ENCODE results near the gene SPATA12.
A peak's percentile ranks its signal among the peaks of the same experiment; 100 is the strongest.

The SPATA12 gene

DNA sequence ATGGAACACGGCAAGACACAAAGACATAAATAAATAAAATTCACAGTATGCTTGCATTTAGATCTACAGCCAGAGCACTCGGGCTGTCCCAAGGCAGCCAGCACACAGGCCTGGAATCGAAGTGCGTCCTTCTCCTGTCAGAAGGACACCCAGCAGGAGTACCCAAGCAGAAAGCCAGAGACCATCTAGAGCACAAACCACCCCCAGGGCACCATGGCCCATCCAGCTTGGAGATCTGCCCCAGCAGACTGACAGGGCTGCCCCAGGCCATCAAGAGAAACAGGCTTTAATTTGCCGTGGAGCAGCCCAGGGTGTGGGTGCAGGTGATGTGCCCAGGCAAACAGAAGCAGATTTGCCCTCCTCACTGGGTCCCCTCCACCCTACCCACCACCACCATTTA, 7.8 kb upstream of the SPATA12 start:
- Histone ChIP-seq H3K27ac (ENCODE audit: low read depth, low read length) (no peak overlapping the region), H3K4me3 (ENCODE audit: low read depth, low read length) (no peak overlapping the region), H3K36me3 (ENCODE audit: control insufficient read depth, insufficient read depth, low read length) (no peaks in the 10 kb centered on the region), H3K27me3 (ENCODE audit: control insufficient read depth, insufficient read depth, low read length) (no peaks in the 10 kb centered on the region), H3K9me3 (ENCODE audit: control insufficient read depth, insufficient read depth, low read length) (no peaks in the 10 kb centered on the region), H3K4me1 (ENCODE audit: control insufficient read depth, insufficient read depth, low read length) (no peaks in the 10 kb centered on the region), H3K9ac (ENCODE audit: low read depth, low read length) (no peak overlapping the region)

GRCh38 chr3:57053122-57053521, 7.3 kb upstream of the SPATA12 start:
- Histone ChIP-seq H3K27me3 (ENCODE audit: control insufficient read depth, insufficient read depth, low read length) (no peaks in the 10 kb centered on the region), H3K27ac (ENCODE audit: low read depth, low read length) (no peak overlapping the region), H3K4me3 (ENCODE audit: low read depth, low read length) (no peak overlapping the region), H3K9me3 (ENCODE audit: control insufficient read depth, insufficient read depth, low read length) (no peaks in the 10 kb centered on the region), H3K4me1 (ENCODE audit: control insufficient read depth, insufficient read depth, low read length) (no peaks in the 10 kb centered on the region), H3K9ac (ENCODE audit: low read depth, low read length) (no peak overlapping the region), H3K36me3 (ENCODE audit: control insufficient read depth, insufficient read depth, low read length) (no peaks in the 10 kb centered on the region)

- Histone ChIP-seq H3K4me3 (ENCODE audit: low read depth, low read length) (no peak overlapping the region), H3K4me1 (ENCODE audit: control insufficient read depth, insufficient read depth, low read length) (peaks cover 14% of the 10 kb centered on the region), H3K9me3 (ENCODE audit: control insufficient read depth, insufficient read depth, low read length) (no peaks in the 10 kb centered on the region), H3K27me3 (ENCODE audit: control insufficient read depth, insufficient read depth, low read length) (no peaks in the 10 kb centered on the region), H3K36me3 (ENCODE audit: control insufficient read depth, insufficient read depth, low read length) (no peaks in the 10 kb centered on the region), H3K9ac (ENCODE audit: low read depth, low read length) (no peak overlapping the region), H3K27ac (ENCODE audit: low read depth, low read length) (no peak overlapping the region)
These were observed 3.1 kb upstream of the SPATA12 start for GRCh38 chr3:57057351-57057750.

DNA sequence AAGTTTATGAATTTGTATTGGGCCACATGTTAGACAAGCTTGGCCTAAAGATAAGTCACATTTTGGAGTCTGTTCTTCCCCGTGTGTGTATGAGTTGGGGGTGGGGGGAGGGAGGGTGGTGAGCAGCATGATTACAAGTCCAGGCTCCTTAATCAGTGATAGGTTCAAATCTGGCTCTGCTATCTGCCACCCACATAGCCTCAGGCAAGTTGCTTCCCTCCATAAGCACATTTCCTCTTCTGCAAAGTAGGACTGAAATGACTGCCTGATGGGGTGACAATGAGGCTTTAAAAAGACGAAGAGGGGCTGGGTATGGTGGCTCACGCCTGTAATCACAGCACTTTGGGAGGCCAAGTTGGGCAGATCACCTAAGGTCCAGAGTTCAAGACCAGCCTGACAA, 1.1 kb upstream of the SPATA12 start:
- Histone ChIP-seq H3K9ac (ENCODE audit: low read depth, low read length) (no peak overlapping the region), H3K4me3 (ENCODE audit: low read depth, low read length) (no peak overlapping the region), H3K27ac (ENCODE audit: low read depth, low read length) (no peak overlapping the region), H3K27me3 (ENCODE audit: control insufficient read depth, insufficient read depth, low read length) (no peaks in the 10 kb centered on the region), H3K9me3 (ENCODE audit: control insufficient read depth, insufficient read depth, low read length) (no peaks in the 10 kb centered on the region), H3K36me3 (ENCODE audit: control insufficient read depth, insufficient read depth, low read length) (no peaks in the 10 kb centered on the region), H3K4me1 (ENCODE audit: control insufficient read depth, insufficient read depth, low read length) (peaks cover 18% of the 10 kb centered on the region)

DNA sequence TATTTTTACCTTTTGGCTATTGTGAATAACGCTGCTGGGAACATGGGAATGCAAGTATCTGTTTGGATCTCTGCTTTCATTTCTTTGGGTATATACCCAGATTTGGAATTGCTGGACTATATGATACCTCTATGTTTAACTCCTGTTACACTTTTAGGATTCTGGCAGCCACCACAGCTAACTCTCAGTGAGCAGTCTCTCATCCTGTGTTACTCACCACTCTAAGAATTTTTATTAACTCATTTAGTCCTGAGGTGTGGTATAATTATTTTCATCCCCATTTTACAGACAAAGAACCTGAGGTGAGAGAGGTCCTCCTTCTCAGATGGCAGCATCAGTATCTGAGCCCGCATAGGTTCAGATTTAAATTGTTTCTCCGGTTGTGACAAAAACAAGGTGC, 1.1 kb downstream of the SPATA12 start:
- no peaks in the 10 kb centered on the region for H3K9me3 ChIP-seq (ENCODE audit: control insufficient read depth, insufficient read depth, low read length)
- H3K36me3 ChIP-seq (ENCODE audit: control insufficient read depth, insufficient read depth, low read length), result no peaks in the 10 kb centered on the region
- H3K4me1 ChIP-seq (ENCODE audit: control insufficient read depth, insufficient read depth, low read length), result peaks cover 23% of the 10 kb centered on the region
- no peak overlapping the region for H3K4me3 ChIP-seq (ENCODE audit: low read depth, low read length)
- peak overlapping the region; percentile 54 for H3K27ac ChIP-seq (ENCODE audit: low read depth, low read length)
- no peak overlapping the region for H3K9ac ChIP-seq (ENCODE audit: low read depth, low read length)
- H3K27me3 ChIP-seq (ENCODE audit: control insufficient read depth, insufficient read depth, low read length), result no peaks in the 10 kb centered on the region

DNA sequence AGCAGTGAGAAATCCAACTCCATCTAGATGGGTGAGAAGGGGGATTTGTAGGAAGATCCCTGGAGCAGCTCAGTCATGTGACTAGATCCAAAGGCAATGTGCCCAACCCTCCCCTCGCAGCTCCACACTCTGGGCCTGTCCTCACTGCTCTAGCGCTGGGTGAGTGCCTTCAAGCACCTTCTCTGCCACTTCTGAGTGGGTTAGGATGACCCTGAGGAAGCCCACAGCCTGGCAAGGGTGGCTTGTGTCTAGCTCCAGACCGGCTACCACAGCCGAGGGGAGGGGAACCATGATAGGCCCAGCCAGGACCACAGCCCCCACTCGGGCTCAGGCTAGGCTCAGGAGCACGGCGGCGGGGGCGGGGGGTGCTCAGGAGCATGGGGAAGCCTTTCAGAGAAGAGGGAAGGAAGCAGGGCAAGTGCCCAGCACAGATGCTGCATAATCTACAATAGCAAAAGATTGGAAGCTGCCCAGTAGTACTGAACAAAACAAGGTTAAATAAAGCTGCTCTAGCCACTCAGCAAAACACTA, 1.7 kb downstream of the SPATA12 start:
- Histone ChIP-seq H3K9me3 (ENCODE audit: control insufficient read depth, insufficient read depth, low read length) (no peaks in the 10 kb centered on the region), H3K27ac (ENCODE audit: low read depth, low read length) (peak overlapping the region; percentile 54), H3K4me1 (ENCODE audit: control insufficient read depth, insufficient read depth, low read length) (peaks cover 23% of the 10 kb centered on the region), H3K36me3 (ENCODE audit: control insufficient read depth, insufficient read depth, low read length) (no peaks in the 10 kb centered on the region), H3K9ac (ENCODE audit: low read depth, low read length) (no peak overlapping the region), H3K4me3 (ENCODE audit: low read depth, low read length) (no peak overlapping the region), H3K27me3 (ENCODE audit: control insufficient read depth, insufficient read depth, low read length) (no peaks in the 10 kb centered on the region)

- H3K27ac ChIP-seq (ENCODE audit: low read depth, low read length), result no peak overlapping the region
- no peaks in the 10 kb centered on the region for H3K9me3 ChIP-seq (ENCODE audit: control insufficient read depth, insufficient read depth, low read length)
- no peak overlapping the region for H3K9ac ChIP-seq (ENCODE audit: low read depth, low read length)
- no peak overlapping the region for H3K4me3 ChIP-seq (ENCODE audit: low read depth, low read length)
- peaks cover 23% of the 10 kb centered on the region for H3K4me1 ChIP-seq (ENCODE audit: control insufficient read depth, insufficient read depth, low read length)
- no peaks in the 10 kb centered on the region for H3K27me3 ChIP-seq (ENCODE audit: control insufficient read depth, insufficient read depth, low read length)
- no peaks in the 10 kb centered on the region for H3K36me3 ChIP-seq (ENCODE audit: control insufficient read depth, insufficient read depth, low read length)
These were observed 2.6 kb downstream of the SPATA12 start for GRCh38 chr3:57063032-57063431.

GRCh38 chr3:57064001-57064400, 3.5 kb downstream of the SPATA12 start:
- no peak overlapping the region for H3K27ac ChIP-seq (ENCODE audit: low read depth, low read length)
- H3K36me3 ChIP-seq (ENCODE audit: control insufficient read depth, insufficient read depth, low read length), result no peaks in the 10 kb centered on the region
- no peak overlapping the region for H3K9ac ChIP-seq (ENCODE audit: low read depth, low read length)
- H3K4me3 ChIP-seq (ENCODE audit: low read depth, low read length), result no peak overlapping the region
- H3K27me3 ChIP-seq (ENCODE audit: control insufficient read depth, insufficient read depth, low read length), result no peaks in the 10 kb centered on the region
- no peaks in the 10 kb centered on the region for H3K9me3 ChIP-seq (ENCODE audit: control insufficient read depth, insufficient read depth, low read length)
- H3K4me1 ChIP-seq (ENCODE audit: control insufficient read depth, insufficient read depth, low read length), result peaks cover 23% of the 10 kb centered on the region

- no peaks in the 10 kb centered on the region for H3K9me3 ChIP-seq (ENCODE audit: control insufficient read depth, insufficient read depth, low read length)
- no peaks in the 10 kb centered on the region for H3K27me3 ChIP-seq (ENCODE audit: control insufficient read depth, insufficient read depth, low read length)
- peaks cover 23% of the 10 kb centered on the region for H3K4me1 ChIP-seq (ENCODE audit: control insufficient read depth, insufficient read depth, low read length)
- no peak overlapping the region for H3K27ac ChIP-seq (ENCODE audit: low read depth, low read length)
- no peak overlapping the region for H3K4me3 ChIP-seq (ENCODE audit: low read depth, low read length)
- no peaks in the 10 kb centered on the region for H3K36me3 ChIP-seq (ENCODE audit: control insufficient read depth, insufficient read depth, low read length)
- no peak overlapping the region for H3K9ac ChIP-seq (ENCODE audit: low read depth, low read length)
These were observed 4.1 kb downstream of the SPATA12 start for GRCh38 chr3:57064572-57064971.

DNA sequence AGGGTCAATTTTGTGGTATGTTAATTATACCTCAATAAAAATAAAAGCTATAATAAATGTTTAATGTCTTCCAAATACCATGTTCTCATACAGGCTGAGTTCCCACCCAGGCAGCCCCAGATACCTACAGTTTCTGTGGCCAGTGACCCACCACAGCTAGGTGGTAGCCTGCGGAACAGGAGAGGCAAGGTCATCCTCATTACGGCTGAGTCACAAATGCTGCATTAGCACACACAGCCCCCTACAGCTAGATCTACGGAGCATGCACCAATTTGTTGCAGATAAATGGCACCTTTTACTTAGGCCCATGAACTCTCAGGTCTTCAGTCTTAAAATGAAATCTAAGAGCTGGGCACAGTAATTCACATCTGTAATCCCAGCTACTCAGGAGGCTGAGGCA, 5.1 kb downstream of the SPATA12 start:
- Histone ChIP-seq H3K27ac (ENCODE audit: low read depth, low read length) (no peak overlapping the region), H3K36me3 (ENCODE audit: control insufficient read depth, insufficient read depth, low read length) (no peaks in the 10 kb centered on the region), H3K4me3 (ENCODE audit: low read depth, low read length) (no peak overlapping the region), H3K9me3 (ENCODE audit: control insufficient read depth, insufficient read depth, low read length) (no peaks in the 10 kb centered on the region), H3K4me1 (ENCODE audit: control insufficient read depth, insufficient read depth, low read length) (peaks cover 22% of the 10 kb centered on the region), H3K27me3 (ENCODE audit: control insufficient read depth, insufficient read depth, low read length) (no peaks in the 10 kb centered on the region), H3K9ac (ENCODE audit: low read depth, low read length) (no peak overlapping the region)

DNA sequence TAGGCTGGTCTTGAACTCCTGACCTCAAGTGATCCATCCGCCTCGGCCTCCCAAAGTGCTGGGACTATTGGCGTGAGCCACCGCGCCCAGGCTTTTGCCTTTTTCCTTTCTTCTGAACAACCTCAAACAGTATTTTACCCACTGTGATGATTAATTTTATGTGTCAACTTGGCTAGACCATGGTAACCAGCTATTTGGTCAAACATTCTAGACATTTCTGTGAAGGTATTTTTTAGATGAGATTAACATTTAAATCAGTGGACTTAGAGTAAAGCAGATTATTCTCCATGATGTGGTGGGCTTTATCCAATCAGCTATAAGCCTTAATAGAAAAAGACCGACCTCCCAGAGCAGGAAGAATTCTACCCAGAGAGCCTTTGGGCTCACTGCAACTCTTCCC, 6.0 kb downstream of the SPATA12 start:
- no peak overlapping the region for H3K9ac ChIP-seq (ENCODE audit: low read depth, low read length)
- H3K4me1 ChIP-seq (ENCODE audit: control insufficient read depth, insufficient read depth, low read length), result peaks cover 18% of the 10 kb centered on the region; the same call in 1 of the 2 replicates
- no peaks in the 10 kb centered on the region for H3K36me3 ChIP-seq (ENCODE audit: control insufficient read depth, insufficient read depth, low read length)
- no peak overlapping the region for H3K27ac ChIP-seq (ENCODE audit: low read depth, low read length)
- H3K27me3 ChIP-seq (ENCODE audit: control insufficient read depth, insufficient read depth, low read length), result no peaks in the 10 kb centered on the region
- H3K9me3 ChIP-seq (ENCODE audit: control insufficient read depth, insufficient read depth, low read length), result no peaks in the 10 kb centered on the region
- no peak overlapping the region for H3K4me3 ChIP-seq (ENCODE audit: low read depth, low read length)
